GM18873 (cell line): ENCODE results near the gene MAP1LC3C.
"Not testable (repeated sequence)": the region's sequence is repeated elsewhere in the genome, so short reads cannot be mapped to it uniquely, and the experiment has no call there.

Experiments used
- ATAC-seq: cut with Tn5 transposase; IDR thresholded peaks from one replicate; pipeline ENCODE4 v1.9.1; 2021; ENCODE audit warnings: mild to moderate bottlenecking, moderate library complexity, moderate number of reproducible peaks; ENCODE audit not compliant: unreplicated experiment, low FRiP score

The MAP1LC3C gene

GRCh38 chr1:241994171-241994570, 4.7 kb downstream of the MAP1LC3C start:
- ATAC-seq = no peak

GRCh38 chr1:241992734-241993133, 6.2 kb downstream of the MAP1LC3C start:
- ATAC-seq = no peak

- no peak for ATAC-seq
Observed at GRCh38 chr1:241990040-241990439, 8.9 kb downstream of the MAP1LC3C start.

- not testable (repeated sequence) for ATAC-seq
Observed at GRCh38 chr1:241988389-241988930, 10.4 kb downstream of the MAP1LC3C start.

GRCh38 chr1:241985787-241986186, 13.1 kb downstream of the MAP1LC3C start:
- ATAC-seq = no peak

GRCh38 chr1:241979926-241980325, 19.0 kb downstream of the MAP1LC3C start:
- no peak for ATAC-seq

- no peak for ATAC-seq
Observed at GRCh38 chr1:241979071-241979470, 19.8 kb downstream of the MAP1LC3C start.

GRCh38 chr1:241976229-241976628, 22.7 kb downstream of the MAP1LC3C start:
- no peak for ATAC-seq

DNA sequence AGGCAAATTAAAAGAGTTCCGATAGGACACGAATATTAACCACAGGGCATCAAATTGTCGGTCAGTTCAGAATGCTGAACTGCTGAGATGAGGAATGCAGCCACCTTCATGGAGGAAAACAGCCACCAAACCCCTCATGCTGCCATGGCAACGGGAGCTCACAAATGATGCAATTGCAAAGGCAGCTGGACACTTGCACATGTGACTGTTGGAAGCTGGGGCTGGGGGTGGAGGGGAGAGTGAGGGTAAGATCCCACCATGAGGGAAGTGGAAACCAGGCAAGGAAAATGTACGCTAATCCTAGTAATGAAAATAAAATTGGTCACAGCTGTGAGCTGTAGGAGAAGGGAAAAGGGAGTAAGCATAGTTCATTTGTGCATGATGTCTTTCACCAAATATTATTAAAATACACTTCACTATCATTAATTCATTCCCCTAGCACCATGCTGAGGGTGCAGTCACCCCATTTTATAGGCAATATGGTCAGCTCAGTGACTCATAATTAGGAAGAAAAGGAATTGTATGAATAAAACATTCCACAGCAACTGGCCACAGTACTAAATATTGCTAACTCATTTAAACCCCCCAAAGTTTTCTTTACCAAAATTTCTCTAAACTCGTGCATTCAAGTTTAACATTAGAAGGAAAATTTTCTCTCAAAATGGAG, 26.1 kb downstream of the MAP1LC3C start:
- ATAC-seq = no peak

DNA sequence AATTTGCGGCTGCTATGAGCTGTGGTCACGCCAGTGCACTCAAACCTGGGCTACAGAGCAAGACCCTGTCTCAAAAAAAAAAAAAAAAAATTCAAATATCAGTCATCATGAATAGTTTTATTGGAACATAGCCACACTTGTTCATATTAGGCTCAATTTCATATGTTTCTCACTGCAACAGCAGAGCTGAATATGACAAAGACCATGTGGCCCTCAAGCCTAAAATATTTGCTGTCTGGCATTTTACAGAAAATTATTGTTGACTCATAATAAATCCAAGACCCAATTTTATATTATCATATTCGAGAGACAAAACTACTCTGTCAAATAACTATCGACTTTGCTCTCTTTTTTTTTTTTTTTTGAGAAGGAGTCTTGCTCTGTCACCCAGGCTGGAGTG, 30.3 kb downstream of the MAP1LC3C start:
- ATAC-seq = no peak

GRCh38 chr1:241964550-241965282, 34.2 kb downstream of the MAP1LC3C start:
- ATAC-seq = no peak

GRCh38 chr1:241963722-241964121, 35.2 kb downstream of the MAP1LC3C start:
- no peak for ATAC-seq

DNA sequence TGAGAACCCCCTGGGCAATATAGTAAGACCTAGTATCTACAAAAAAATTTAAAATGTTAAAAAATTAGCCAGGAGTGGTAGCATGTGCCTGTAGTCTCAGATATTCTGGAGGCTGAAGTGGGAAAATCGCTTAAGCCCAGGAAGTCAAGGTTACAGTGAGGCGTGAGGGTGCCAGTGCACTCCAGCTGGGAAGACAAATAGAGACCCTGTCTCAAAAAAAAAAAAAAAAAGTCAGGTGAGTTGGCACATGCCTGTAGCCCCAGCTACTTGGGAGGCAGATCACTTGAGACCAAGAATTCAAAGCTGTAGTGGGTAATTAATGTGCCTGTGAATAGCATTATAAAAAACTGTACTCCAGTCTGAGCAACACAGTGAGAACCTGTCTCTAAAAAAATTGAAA, 36.7 kb downstream of the MAP1LC3C start:
- no peak for ATAC-seq

- ATAC-seq = no peak
Observed at GRCh38 chr1:241957692-241958494, 41.0 kb downstream of the MAP1LC3C start, which contains the start of gene BECN2. TSS of gene BECN2 (plus strand) at chr1:241957767. CDS start at chr1:241957767, 0 bp downstream.

GRCh38 chr1:241950390-241950789, 48.5 kb downstream of the MAP1LC3C start:
- ATAC-seq = no peak

DNA sequence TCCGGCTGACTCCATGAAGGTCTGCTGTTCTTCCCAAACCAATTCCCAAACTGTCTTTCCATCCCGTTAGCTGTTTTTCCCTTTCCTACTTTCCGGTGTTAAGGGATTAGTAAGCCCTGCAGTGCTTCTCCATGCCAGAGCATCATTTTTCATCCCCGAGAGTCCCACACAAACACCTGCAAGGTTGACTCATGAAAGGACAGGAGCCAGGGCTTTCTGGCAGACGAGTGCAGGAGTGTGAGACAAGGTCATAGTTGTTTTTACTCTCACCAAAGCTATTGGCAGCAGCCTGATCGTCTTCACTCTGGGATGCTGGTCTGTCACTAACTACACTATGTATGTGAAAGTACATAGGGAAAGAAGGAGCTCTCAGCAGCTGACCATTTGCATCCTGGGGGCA, 51.5 kb downstream of the MAP1LC3C start:
- no peak for ATAC-seq
